HepG2 (cell line): ENCODE data around the gene PLXNA4.

Experiments
- EHMT2 ChIP-seq: fragments of 200-600 bp; sonication (generic); IDR thresholded peaks from 2 replicates; pipeline ENCODE4 v1.7.0; 2017; ENCODE audit warnings: antibody characterized with exemption, low read depth, low read length, borderline replicate concordance
- FOXJ3 ChIP-seq: sonication (generic); formaldehyde crosslinking; IDR thresholded peaks from 2 replicates; pipeline ENCODE4 v1.4.0; 2020; ENCODE audit warnings: missing genetic modification reagents, mild to moderate bottlenecking, borderline replicate concordance
- MED8 ChIP-seq: sonication (generic); formaldehyde crosslinking; IDR thresholded peaks from 2 replicates; pipeline ENCODE4 v1.8.1; 2023; ENCODE audit warnings: mild to moderate bottlenecking, missing genetic modification reagents; ENCODE audit not compliant: insufficient replicate concordance
- RAD21 ChIP-seq: fragments of 450-650 bp; formaldehyde crosslinking; IDR thresholded peaks from 2 replicates; pipeline ENCODE4 v1.5.0; 2020; ENCODE audit warnings: mild to moderate bottlenecking
- USF2 ChIP-seq, 2 experiments: sonication (generic) in 1 of 2; formaldehyde crosslinking in 1 of 2; IDR thresholded peaks; 2 replicates each; pipeline versions ENCODE4 v1.5.1 to v1.6.1; 2011 to 2020; ENCODE audit warnings: borderline replicate concordance in 1 of 2, low read depth in 1 of 2, low read length in 1 of 2, mild to moderate bottlenecking in 1 of 2, missing genetic modification reagents in 1 of 2, moderate library complexity in 1 of 2
- ZNF282 ChIP-seq: fragments of 450-650 bp; IDR thresholded peaks from 2 replicates; pipeline ENCODE4 v1.6.1; 2018; ENCODE audit not compliant: partially characterized antibody
- ZNF878 ChIP-seq: sonication (generic); formaldehyde crosslinking; IDR thresholded peaks from 2 replicates; pipeline ENCODE4 v1.8.1; 2023; ENCODE audit warnings: mild to moderate bottlenecking, missing genetic modification reagents, moderate library complexity

GRCh38 chr7:132560105-132560504, 16.2 kb downstream of the PLXNA4 start:
- TF ChIP-seq MED8 (CRISPR knock-in tag) (no peak), RAD21 (CRISPR knock-in tag) (no peak), EHMT2 (no peak), FOXJ3 (CRISPR knock-in tag) (no peak), ZNF878 (CRISPR knock-in tag) (no peak), USF2 (IDR thresholded peaks at IDR 0.05; ENCODE audit: low read depth, low read length) (no peak), USF2 (CRISPR knock-in tag; IDR thresholded peaks at IDR 0.05; ENCODE audit: borderline replicate concordance) (no peak), ZNF282 (no peak)
